GM12872 (cell line): ENCODE measurements around the gene OTOG.

Experiments
- TF ChIP-seq, protein P1 (sequence below): IDR thresholded peaks from 3 replicates; pipeline ENCODE4 v1.5.1; 2011; ENCODE audit warnings: low read depth, mild to moderate bottlenecking, low read length, moderate library complexity; ENCODE audit not compliant: insufficient read depth

The OTOG gene

DNA sequence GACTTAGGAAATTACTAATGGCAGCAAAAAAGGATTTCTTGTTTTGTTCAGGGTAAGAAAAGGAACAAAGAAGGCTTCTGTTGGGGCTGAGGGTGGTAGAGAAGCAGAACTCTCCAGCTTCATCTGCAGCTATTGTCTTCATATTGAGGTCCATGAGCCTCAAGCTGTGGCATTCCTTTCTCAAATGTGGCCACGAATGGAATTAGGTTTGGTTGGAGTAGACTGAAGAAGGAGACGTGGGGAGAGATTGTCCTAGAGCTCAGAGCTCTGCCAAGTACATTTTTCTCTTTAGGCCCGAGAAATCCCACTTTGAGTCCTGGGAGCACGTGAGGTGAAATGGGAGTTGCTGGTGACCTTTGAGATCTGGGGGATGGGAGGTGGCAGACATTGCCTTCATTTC is 146.5 kb downstream of the OTOG start:
- TF ChIP-seq, protein P1, sequence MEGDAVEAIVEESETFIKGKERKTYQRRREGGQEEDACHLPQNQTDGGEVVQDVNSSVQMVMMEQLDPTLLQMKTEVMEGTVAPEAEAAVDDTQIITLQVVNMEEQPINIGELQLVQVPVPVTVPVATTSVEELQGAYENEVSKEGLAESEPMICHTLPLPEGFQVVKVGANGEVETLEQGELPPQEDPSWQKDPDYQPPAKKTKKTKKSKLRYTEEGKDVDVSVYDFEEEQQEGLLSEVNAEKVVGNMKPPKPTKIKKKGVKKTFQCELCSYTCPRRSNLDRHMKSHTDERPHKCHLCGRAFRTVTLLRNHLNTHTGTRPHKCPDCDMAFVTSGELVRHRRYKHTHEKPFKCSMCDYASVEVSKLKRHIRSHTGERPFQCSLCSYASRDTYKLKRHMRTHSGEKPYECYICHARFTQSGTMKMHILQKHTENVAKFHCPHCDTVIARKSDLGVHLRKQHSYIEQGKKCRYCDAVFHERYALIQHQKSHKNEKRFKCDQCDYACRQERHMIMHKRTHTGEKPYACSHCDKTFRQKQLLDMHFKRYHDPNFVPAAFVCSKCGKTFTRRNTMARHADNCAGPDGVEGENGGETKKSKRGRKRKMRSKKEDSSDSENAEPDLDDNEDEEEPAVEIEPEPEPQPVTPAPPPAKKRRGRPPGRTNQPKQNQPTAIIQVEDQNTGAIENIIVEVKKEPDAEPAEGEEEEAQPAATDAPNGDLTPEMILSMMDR, result no peak

- TF ChIP-seq, protein P1, result no peak
Observed at GRCh38 chr11:17694494-17695110, 147.5 kb downstream of the OTOG start.

DNA sequence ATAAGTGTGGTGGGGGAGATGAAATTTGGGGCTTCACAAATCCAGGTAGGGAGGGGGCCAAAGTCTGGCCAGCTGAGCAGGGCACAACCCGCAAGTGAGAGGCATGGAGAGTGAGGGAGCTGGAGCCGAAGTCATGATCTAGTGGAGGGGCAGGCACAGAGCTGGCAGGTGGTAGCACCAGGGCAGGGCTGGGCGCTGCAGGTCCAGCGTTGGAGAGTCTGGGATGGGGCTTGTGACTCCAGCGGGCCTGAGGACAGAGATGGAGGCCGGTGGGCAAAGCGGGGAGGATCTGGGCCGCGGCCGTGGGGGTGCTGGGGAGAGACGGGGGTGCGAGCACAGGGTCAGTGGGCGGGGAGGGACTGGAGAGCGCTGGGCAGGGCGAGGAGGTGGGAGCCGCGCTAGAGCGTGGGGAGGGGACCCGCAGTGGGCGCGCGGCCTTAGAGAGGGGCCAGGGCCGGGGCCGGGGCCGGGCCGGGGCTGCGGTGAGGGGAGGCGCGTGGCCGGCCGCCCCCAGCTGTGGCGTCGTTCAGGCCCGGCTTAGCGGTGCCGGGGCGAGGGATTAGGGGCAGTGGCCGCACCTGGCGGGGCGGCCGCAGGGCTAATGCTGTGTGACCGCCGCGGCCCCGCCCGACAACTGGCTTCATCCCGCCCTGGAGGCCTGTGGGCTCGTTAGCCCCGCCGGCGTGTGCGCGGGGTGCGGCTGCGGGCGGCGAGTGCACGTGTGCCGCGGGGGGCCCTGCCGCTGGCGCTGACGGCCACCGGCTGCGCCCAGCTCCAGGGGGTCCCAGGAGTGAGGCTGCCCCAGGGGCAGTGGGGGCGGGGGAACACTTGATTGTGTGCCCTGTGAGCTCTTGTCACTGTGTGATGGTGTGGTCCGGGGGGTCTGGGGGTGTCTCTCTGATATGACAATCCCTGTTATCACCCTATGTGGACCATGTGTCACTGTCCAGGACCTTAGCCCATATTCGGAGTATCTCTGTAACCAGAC is 148.7 kb downstream of the OTOG start:
- TF ChIP-seq, protein P1, result no peak

GRCh38 chr11:17696741-17697140 is 149.7 kb downstream of the OTOG start:
- TF ChIP-seq, protein P1, result no peak
